Measurements from ENCODE around the gene NRXN3.

DNA sequence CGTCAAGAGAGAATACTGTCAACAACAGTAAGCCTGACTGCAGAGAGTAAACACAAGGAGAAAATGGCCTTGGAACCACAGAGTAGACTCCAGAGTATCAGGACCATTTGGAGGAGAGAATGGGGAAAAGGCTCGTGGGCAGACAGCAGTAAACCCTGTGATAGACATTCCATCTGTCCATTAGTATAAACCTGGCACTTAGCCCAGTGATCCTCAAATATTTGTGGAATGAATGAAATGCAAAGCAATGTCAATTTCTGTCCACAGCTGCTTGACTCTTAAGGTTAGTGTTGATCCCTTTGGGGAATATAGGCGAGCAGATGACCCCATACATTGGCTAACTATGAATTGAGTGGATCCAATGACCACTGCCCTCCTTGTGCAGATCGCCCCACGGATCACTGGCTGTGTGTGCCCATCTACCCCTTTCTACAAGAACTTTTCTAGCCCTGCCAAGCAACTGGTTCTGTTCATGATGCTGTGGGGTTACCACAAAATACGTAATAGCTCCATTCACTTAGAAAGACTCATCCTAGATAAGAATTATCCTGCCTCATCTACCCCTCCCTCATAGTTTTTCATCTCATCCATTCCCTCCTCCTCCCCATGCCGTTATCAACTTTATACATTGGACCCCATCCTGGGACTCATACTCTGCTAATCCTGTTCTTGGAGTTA lies 846.8 kb downstream of the NRXN3 start:
- TF ChIP-seq, protein P1, sequence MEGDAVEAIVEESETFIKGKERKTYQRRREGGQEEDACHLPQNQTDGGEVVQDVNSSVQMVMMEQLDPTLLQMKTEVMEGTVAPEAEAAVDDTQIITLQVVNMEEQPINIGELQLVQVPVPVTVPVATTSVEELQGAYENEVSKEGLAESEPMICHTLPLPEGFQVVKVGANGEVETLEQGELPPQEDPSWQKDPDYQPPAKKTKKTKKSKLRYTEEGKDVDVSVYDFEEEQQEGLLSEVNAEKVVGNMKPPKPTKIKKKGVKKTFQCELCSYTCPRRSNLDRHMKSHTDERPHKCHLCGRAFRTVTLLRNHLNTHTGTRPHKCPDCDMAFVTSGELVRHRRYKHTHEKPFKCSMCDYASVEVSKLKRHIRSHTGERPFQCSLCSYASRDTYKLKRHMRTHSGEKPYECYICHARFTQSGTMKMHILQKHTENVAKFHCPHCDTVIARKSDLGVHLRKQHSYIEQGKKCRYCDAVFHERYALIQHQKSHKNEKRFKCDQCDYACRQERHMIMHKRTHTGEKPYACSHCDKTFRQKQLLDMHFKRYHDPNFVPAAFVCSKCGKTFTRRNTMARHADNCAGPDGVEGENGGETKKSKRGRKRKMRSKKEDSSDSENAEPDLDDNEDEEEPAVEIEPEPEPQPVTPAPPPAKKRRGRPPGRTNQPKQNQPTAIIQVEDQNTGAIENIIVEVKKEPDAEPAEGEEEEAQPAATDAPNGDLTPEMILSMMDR (IDR thresholded peaks at IDR 0.05) = no peak
- TF ChIP-seq, protein P2, sequence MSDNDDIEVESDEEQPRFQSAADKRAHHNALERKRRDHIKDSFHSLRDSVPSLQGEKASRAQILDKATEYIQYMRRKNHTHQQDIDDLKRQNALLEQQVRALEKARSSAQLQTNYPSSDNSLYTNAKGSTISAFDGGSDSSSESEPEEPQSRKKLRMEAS (IDR thresholded peaks at IDR 0.05; ENCODE audit: low read depth) = no peak
- TF ChIP-seq POLR2AphosphoS5 (IDR thresholded peaks at IDR 0.05; ENCODE audit: low read depth, low read length) (no peak), TAF1 (IDR thresholded peaks at IDR 0.05; ENCODE audit: borderline replicate concordance, low read depth, low read length) (no peak), JUND (IDR thresholded peaks at IDR 0.05) (no peak; the same call in 1 of the 2 replicates), EP300 (IDR thresholded peaks at IDR 0.05; ENCODE audit: borderline replicate concordance in 1 of 2, low read depth in 1 of 2, low read length in 1 of 2) (peak in 1 of 2 experiments; percentile 19; a peak in 1 of 4 replicates), YY1 (IDR thresholded peaks at IDR 0.05; ENCODE audit: low read depth) (no peak), TCF12 (IDR thresholded peaks at IDR 0.05) (peak; percentile 68), RAD21 (IDR thresholded peaks at IDR 0.05; ENCODE audit: low read length) (no peak), ELF1 (IDR thresholded peaks at IDR 0.05) (no peak), GATA2 (CRISPR knock-in tag; IDR thresholded peaks at IDR 0.05) (no peak), NFIC (IDR thresholded peaks at IDR 0.05; ENCODE audit: borderline replicate concordance) (peak; percentile 75), TEAD4 (IDR thresholded peaks at IDR 0.05; ENCODE audit: borderline replicate concordance, insufficient read depth) (peak; percentile 63; the same call in 1 of the 2 replicates)
- TF ChIP-seq, protein P3, sequence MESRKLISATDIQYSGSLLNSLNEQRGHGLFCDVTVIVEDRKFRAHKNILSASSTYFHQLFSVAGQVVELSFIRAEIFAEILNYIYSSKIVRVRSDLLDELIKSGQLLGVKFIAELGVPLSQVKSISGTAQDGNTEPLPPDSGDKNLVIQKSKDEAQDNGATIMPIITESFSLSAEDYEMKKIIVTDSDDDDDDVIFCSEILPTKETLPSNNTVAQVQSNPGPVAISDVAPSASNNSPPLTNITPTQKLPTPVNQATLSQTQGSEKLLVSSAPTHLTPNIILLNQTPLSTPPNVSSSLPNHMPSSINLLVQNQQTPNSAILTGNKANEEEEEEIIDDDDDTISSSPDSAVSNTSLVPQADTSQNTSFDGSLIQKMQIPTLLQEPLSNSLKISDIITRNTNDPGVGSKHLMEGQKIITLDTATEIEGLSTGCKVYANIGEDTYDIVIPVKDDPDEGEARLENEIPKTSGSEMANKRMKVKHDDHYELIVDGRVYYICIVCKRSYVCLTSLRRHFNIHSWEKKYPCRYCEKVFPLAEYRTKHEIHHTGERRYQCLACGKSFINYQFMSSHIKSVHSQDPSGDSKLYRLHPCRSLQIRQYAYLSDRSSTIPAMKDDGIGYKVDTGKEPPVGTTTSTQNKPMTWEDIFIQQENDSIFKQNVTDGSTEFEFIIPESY (IDR thresholded peaks at IDR 0.05; ENCODE audit: borderline replicate concordance, low read depth) = no peak

Data from SK-N-SH (cell line).